ENCODE measurements around the gene CACNA1E.

The CACNA1E gene

GRCh38 chr1:181490740-181491712 lies 7.7 kb downstream of the CACNA1E start:
- no peak overlapping the region for H2AFZ ChIP-seq (ENCODE audit: low read depth, low read length)
- H3K4me3 ChIP-seq (ENCODE audit: low read length): no peak overlapping the region
- no peaks in the 10 kb centered on the region for H3K36me3 ChIP-seq (ENCODE audit: insufficient read depth, low read length)
- H3K4me1 ChIP-seq (ENCODE audit: insufficient read depth, low read length): no peaks in the 10 kb centered on the region
- no peaks in the 10 kb centered on the region for H3K9me3 ChIP-seq (ENCODE audit: low read length)
- peaks cover 22% of the 10 kb centered on the region for H3K27me3 ChIP-seq (ENCODE audit: insufficient read depth, low read length)

DNA sequence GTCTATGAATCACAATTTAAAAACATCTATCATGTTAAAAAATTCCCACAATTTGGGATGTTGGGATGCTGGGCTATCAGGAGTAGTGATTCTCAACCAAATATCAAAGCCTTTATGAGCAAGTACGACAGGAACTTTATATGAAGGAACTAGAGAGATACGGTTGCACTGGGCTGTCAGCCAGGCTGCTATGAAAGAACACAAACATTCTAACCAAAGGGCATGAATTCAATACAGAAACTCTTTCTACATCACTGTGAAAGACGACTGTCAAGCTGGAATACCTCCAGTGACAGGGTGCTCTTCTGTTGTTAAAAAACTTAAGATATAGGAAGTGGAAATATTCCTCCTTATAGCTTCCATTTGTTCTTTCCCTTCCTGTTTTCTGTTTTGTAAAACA lies 9.8 kb downstream of the CACNA1E start:
- Histone ChIP-seq H3K27me3 (ENCODE audit: insufficient read depth, low read length) (peaks cover 4% of the 10 kb centered on the region), H3K4me1 (ENCODE audit: insufficient read depth, low read length) (no peaks in the 10 kb centered on the region), H3K36me3 (ENCODE audit: insufficient read depth, low read length) (no peaks in the 10 kb centered on the region), H3K4me3 (ENCODE audit: low read length) (no peak overlapping the region), H3K9me3 (ENCODE audit: low read length) (no peaks in the 10 kb centered on the region), H2AFZ (ENCODE audit: low read depth, low read length) (no peak overlapping the region)

DNA sequence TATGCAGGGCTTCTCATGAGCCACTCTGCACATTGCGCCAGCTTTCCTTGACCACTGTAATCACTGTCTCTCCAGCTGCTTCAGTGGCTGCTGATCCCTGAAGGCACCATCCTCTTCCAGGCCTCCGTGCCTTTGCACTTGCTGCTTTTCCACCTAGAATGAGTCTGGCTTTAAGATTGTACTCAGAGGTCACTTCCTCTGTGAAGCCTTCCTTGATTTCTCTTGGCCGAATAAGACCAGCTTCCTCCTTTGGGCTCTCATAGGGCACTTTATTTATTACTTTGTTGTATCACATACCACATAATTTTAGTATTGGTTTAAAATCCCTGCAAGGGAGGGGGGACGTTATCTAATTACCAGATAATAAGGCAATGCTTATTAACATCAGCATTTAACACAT lies 10.6 kb downstream of the CACNA1E start:
- no peaks in the 10 kb centered on the region for H3K9me3 ChIP-seq (ENCODE audit: low read length)
- H2AFZ ChIP-seq (ENCODE audit: low read depth, low read length): no peak overlapping the region
- no peaks in the 10 kb centered on the region for H3K27me3 ChIP-seq (ENCODE audit: insufficient read depth, low read length)
- H3K4me1 ChIP-seq (ENCODE audit: insufficient read depth, low read length): no peaks in the 10 kb centered on the region
- H3K36me3 ChIP-seq (ENCODE audit: insufficient read depth, low read length): no peaks in the 10 kb centered on the region
- no peak overlapping the region for H3K4me3 ChIP-seq (ENCODE audit: low read length)

DNA sequence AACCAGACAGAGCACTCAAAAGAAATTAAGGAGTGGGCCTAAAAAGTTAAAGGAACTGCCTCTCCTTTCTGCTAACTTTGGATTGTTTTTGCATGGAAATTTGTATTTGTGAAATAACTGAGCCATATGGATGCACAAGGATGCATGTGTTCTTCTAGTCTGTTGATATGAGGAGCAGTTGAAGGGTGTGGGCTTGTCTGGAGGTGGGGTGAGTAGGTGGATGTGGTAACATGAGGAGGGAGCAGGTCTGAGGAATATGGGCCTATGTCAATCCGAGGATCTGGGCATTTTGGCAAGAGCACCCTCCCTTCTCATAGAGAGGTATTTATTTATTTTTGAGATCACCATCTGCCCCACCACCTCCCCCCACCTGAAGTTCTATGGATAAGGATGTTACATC lies 13.4 kb downstream of the CACNA1E start:
- no peaks in the 10 kb centered on the region for H3K36me3 ChIP-seq (ENCODE audit: insufficient read depth, low read length)
- H3K4me1 ChIP-seq (ENCODE audit: insufficient read depth, low read length): no peaks in the 10 kb centered on the region
- no peak overlapping the region for H2AFZ ChIP-seq (ENCODE audit: low read depth, low read length)
- H3K4me3 ChIP-seq (ENCODE audit: low read length): no peak overlapping the region
- H3K27me3 ChIP-seq (ENCODE audit: insufficient read depth, low read length): no peaks in the 10 kb centered on the region
- H3K9me3 ChIP-seq (ENCODE audit: low read length): no peaks in the 10 kb centered on the region

DNA sequence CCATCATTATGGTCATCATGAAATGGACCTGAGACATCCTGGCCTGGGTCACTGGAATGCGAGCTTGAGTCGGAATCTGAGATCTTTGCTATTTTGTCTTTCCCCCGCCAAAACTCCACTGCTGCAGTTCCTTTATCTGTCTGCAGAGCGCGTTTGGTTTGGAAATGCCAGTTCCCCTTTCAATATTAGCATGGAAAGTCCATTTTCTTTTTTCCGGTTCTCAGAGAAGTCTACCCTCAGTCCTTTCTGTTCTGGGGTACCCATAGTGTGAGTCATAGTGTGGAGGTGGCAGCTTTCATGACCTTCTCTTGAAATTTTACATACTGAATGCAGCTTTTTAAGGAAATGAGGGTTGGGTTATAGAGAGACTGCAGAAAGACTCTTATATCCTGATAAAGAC lies 14.6 kb downstream of the CACNA1E start:
- H3K4me1 ChIP-seq (ENCODE audit: insufficient read depth, low read length): no peaks in the 10 kb centered on the region
- H3K9me3 ChIP-seq (ENCODE audit: low read length): no peaks in the 10 kb centered on the region
- H2AFZ ChIP-seq (ENCODE audit: low read depth, low read length): no peak overlapping the region
- no peaks in the 10 kb centered on the region for H3K27me3 ChIP-seq (ENCODE audit: insufficient read depth, low read length)
- H3K36me3 ChIP-seq (ENCODE audit: insufficient read depth, low read length): no peaks in the 10 kb centered on the region
- no peak overlapping the region for H3K4me3 ChIP-seq (ENCODE audit: low read length)

DNA sequence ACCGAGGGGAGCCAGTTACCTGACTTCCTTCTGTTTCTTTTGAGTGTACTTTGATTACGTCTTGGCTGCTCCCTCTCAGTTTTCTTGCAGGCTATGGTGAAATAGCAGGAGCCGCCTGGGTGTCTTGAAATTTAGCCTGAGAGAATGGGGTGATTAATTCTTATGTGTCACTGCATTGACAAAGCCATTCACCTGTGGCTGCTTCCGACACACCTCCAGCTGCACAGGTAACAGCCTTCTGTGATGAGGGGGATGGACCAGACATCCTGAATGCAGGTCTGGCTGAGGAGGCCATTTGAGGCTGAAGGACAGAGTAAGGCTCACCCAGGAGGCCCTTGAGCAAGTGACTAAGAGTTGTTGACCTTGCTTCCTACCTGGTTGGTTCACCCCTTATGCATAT lies 16.5 kb downstream of the CACNA1E start:
- no peaks in the 10 kb centered on the region for H3K9me3 ChIP-seq (ENCODE audit: low read length)
- no peaks in the 10 kb centered on the region for H3K27me3 ChIP-seq (ENCODE audit: insufficient read depth, low read length)

DNA sequence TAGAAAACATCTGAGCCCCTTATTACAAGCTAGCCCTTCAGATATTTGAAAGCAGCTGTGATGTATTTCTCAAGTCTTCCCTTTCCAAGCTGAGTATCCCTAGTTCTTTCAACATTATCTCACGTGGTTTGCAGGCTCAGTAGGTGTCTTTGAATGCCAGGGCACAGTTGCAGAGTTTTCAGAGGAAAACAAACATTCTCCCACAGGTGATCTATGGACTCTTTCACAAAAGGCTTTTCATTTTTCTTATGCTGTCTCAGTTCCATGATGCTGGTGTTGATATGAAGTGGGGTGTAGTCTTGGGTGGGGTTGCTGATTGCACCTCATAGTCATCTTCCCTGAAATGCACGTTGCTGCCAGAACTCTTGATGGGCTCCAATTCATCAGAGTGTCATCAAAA lies 17.3 kb downstream of the CACNA1E start:
- Histone ChIP-seq H3K27me3 (ENCODE audit: insufficient read depth, low read length) (no peaks in the 10 kb centered on the region), H3K9me3 (ENCODE audit: low read length) (no peaks in the 10 kb centered on the region), H3K36me3 (ENCODE audit: insufficient read depth, low read length) (no peaks in the 10 kb centered on the region), H3K4me1 (ENCODE audit: insufficient read depth, low read length) (no peaks in the 10 kb centered on the region), H3K4me3 (ENCODE audit: low read length) (no peak overlapping the region), H2AFZ (ENCODE audit: low read depth, low read length) (no peak overlapping the region)

More for the DNA sequence above, 16.5 kb downstream of the CACNA1E start:
- H3K36me3 ChIP-seq (ENCODE audit: insufficient read depth, low read length): no peaks in the 10 kb centered on the region
- no peak overlapping the region for H3K4me3 ChIP-seq (ENCODE audit: low read length)
- no peaks in the 10 kb centered on the region for H3K4me1 ChIP-seq (ENCODE audit: insufficient read depth, low read length)
- H2AFZ ChIP-seq (ENCODE audit: low read depth, low read length): no peak overlapping the region

- Histone ChIP-seq H3K27me3 (ENCODE audit: insufficient read depth, low read length) (no peaks in the 10 kb centered on the region), H3K9me3 (ENCODE audit: low read length) (no peaks in the 10 kb centered on the region), H3K36me3 (ENCODE audit: insufficient read depth, low read length) (no peaks in the 10 kb centered on the region), H2AFZ (ENCODE audit: low read depth, low read length) (no peak overlapping the region), H3K4me3 (ENCODE audit: low read length) (no peak overlapping the region), H3K4me1 (ENCODE audit: insufficient read depth, low read length) (no peaks in the 10 kb centered on the region)
These were observed 18.3 kb downstream of the CACNA1E start for GRCh38 chr1:181501612-181502011.

- no peak overlapping the region for H2AFZ ChIP-seq (ENCODE audit: low read depth, low read length)
- H3K9me3 ChIP-seq (ENCODE audit: low read length): no peaks in the 10 kb centered on the region
- no peak overlapping the region for H3K4me3 ChIP-seq (ENCODE audit: low read length)
- H3K27me3 ChIP-seq (ENCODE audit: insufficient read depth, low read length): no peaks in the 10 kb centered on the region
- no peaks in the 10 kb centered on the region for H3K36me3 ChIP-seq (ENCODE audit: insufficient read depth, low read length)
- no peaks in the 10 kb centered on the region for H3K4me1 ChIP-seq (ENCODE audit: insufficient read depth, low read length)
These were observed 20.0 kb downstream of the CACNA1E start for GRCh38 chr1:181503171-181503810.

DNA sequence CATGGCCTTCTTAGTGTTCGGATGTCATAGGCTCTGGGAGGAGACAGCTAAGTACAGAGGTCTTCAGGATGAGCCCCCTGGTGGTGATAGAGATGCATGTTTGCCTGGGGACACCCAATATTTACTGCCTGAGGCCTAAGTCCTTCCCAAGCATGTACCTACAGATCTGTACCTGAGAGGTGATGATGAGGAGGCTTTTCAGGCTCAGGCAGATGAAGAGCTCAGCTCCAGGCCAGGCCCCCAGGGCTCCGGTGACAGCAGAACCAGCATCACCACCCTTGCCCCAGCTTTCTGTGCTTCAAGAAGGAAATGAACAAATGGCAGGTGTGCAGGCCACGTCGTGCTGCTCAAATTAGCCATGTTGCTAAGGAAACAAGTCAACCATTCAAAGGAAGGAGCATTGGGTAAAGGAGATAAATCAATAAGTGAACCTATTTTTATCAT lies 21.1 kb downstream of the CACNA1E start:
- no peaks in the 10 kb centered on the region for H3K9me3 ChIP-seq (ENCODE audit: low read length)
- no peak overlapping the region for H3K4me3 ChIP-seq (ENCODE audit: low read length)
- no peaks in the 10 kb centered on the region for H3K36me3 ChIP-seq (ENCODE audit: insufficient read depth, low read length)
- no peaks in the 10 kb centered on the region for H3K4me1 ChIP-seq (ENCODE audit: insufficient read depth, low read length)
- H2AFZ ChIP-seq (ENCODE audit: low read depth, low read length): no peak overlapping the region
- H3K27me3 ChIP-seq (ENCODE audit: insufficient read depth, low read length): no peaks in the 10 kb centered on the region

- no peaks in the 10 kb centered on the region for H3K27me3 ChIP-seq (ENCODE audit: insufficient read depth, low read length)
These were observed 23.4 kb downstream of the CACNA1E start for GRCh38 chr1:181506563-181507353.

DNA sequence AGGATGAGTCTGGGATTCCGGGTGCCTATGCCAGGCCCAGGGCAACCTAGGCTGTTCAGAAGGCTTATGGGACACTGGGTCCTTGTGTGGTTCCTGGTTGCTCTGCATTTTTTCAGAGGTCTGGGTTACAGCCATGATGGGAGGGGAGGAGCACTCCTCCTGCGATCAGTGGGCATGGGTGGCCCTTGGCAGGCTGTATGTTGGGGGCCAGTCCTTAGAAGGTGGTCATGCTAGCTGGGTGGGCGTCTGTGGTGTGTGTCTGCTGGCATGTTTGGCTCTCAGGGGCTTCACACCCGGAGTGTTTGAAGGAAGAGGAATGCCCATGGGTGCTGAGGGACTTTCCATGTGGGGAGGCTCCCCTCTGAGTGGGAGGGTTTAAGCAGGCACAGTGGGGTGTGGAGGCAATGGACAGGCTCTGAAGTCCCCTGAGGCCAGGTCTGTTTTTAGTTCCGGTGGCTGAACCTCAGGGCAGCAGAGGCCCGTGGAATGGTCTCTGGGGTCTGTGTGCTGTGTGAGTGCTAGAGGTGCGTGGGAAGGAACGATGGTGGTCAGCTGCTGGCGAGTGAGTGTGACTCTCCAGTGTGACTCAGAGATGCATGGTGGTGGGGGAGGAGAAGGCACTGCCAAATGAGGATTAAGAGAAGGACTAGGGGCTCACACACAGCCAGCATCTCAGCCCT lies 25.3 kb downstream of the CACNA1E start:
- no peaks in the 10 kb centered on the region for H3K36me3 ChIP-seq (ENCODE audit: insufficient read depth, low read length)
- no peaks in the 10 kb centered on the region for H3K4me1 ChIP-seq (ENCODE audit: insufficient read depth, low read length)
- H2AFZ ChIP-seq (ENCODE audit: low read depth, low read length): no peak overlapping the region
- no peaks in the 10 kb centered on the region for H3K27me3 ChIP-seq (ENCODE audit: insufficient read depth, low read length)
- no peak overlapping the region for H3K4me3 ChIP-seq (ENCODE audit: low read length)
- no peaks in the 10 kb centered on the region for H3K9me3 ChIP-seq (ENCODE audit: low read length)

More at GRCh38 chr1:181506563-181507353, 23.4 kb downstream of the CACNA1E start:
- H2AFZ ChIP-seq (ENCODE audit: low read depth, low read length): no peak overlapping the region
- H3K9me3 ChIP-seq (ENCODE audit: low read length): no peaks in the 10 kb centered on the region
- no peaks in the 10 kb centered on the region for H3K4me1 ChIP-seq (ENCODE audit: insufficient read depth, low read length)
- no peaks in the 10 kb centered on the region for H3K36me3 ChIP-seq (ENCODE audit: insufficient read depth, low read length)
- no peak overlapping the region for H3K4me3 ChIP-seq (ENCODE audit: low read length)

All from neuron (in vitro differentiated cells).